Measurements from ENCODE around the gene TAF7.

GRCh38 chr5:141349917-141350619 is 29.5 kb upstream of the TAF7 start, which contains the start of gene PCDHGB1:
- TF ChIP-seq CTCF (conservative IDR thresholded peaks at IDR 0.05 in 1 of 2, IDR thresholded peaks at IDR 0.05 in 1 of 2; ENCODE audit: low read depth in 1 of 2, low read length in 2 of 2) (peak; percentile 53 to 60), EZH2 (IDR thresholded peaks at IDR 0.05; ENCODE audit: low read length, missing control alignments) (no peak)

Measured in fibroblast of lung (primary cell).